Fibroblast of skin of left biceps (primary cell): ENCODE results near the gene SARS1.
"Not testable (repeated sequence)": the region's sequence is repeated elsewhere in the genome, so short reads cannot be mapped to it uniquely, and the experiment has no call there.

Experiments
- DNase-seq, 2 experiments: peaks; one replicate each; pipeline ENCODE4 v3.0.0-alpha.2; 2013; ENCODE audit warnings: low read depth in 2 of 2

The SARS1 gene

DNA sequence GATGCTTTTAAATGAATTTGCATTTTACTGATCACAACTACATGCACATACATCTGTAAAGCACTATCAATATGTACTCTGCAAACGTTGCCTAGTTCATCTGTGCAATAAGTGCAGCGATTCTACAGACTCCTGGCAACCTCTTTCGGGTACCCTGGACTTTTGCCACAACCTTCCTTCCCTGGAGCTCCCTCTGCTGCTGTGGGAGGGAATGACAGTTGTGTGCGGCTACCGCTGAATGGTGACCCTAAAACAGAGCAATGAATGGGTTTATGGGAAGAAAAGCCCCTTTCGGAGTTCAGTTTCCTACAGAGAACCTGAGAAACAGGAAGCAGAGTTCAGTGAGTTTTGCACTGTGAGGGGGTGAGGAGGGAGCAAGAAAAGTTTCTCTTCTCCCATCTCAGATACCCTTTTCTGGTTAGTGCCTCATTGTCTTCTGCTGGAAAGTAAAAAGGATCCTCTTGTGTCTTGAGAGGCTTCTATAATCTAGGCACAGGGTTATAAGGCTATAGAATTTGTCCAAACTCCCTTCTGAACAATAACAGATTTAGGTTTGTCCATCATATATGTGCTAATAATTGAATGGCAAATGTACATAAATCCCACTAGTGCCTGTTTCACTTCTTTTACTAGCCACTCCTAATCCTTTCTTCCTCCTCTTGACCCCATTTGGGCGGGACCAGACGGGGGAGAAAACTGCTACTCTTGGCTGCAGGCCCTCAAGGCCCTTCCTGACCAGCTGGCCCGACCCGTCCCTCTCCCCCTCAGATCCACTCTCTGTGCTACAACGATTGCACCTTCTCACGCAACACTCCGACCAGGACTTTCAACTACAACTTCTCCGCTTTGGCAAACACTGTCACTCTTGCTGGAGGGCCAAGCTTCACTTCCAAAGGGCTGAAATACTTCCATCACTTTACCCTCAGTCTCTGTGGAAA, 19.8 kb upstream of the SARS1 start:
- DNase-seq: no peak

DNA sequence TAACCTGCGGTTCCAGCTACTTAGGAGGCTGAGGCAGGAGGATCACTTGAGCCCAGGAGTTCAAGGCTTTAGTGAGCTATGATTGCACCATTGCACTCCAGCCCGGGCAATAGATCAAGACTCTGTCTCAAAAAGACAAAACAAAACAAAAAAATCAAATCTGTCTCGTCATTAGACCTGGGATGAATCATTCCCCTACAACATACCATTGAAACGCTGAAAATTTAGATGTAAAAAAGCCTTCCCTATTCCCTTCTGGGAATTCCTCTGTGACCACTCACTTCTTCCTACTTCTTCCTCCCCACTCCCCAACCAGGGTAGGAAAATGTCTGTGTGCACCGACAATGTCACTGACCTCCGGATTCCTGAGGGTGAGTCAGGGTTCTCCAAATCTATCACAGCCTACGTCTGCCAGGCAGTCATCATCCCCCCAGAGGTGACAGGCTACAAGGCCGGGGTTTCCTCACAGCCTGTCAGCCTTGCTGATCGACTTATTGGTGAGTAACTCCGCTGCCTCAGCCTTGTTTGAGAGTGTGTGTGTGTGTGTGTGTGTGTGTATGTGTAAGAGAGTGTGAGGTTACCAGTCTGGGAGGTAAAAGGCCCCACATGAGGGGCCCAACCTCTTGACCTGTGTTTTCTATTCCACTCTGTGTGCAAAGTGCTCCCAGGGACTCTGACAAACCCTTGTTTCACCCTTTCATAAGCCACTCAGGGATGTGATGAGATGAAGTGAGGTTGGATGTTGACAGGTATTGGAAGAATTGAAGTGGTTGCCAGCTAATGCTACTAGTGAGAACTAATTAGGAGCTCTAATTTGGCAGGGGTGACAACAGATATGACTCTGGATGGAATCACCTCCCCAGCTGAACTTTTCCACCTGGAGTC, 16.3 kb upstream of the SARS1 start:
- DNase-seq: peak; percentile 97 to 98

GRCh38 chr1:109198043-109198695, 15.5 kb upstream of the SARS1 start:
- peak in 1 of 2 experiments; percentile 45 for DNase-seq

DNA sequence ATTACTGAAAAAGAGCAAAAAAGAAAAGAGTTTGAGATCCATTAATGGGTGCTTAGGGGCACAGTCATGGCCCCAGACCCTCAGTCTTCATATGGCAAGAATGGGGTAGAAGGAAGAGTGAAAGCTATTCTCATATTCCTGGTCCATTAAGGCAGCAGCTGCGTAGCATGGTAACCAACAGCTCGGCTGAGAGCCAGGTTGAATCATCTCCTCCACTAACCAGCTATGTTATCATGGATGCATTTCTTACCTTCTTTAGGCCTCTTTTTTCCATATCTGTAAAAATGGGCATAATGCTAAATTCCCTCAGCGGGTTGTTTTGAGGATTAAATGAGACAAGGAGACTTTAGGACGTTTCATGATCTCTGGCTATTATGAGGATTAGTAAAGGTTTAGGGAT, 15.0 kb upstream of the SARS1 start:
- DNase-seq: no peak

DNA sequence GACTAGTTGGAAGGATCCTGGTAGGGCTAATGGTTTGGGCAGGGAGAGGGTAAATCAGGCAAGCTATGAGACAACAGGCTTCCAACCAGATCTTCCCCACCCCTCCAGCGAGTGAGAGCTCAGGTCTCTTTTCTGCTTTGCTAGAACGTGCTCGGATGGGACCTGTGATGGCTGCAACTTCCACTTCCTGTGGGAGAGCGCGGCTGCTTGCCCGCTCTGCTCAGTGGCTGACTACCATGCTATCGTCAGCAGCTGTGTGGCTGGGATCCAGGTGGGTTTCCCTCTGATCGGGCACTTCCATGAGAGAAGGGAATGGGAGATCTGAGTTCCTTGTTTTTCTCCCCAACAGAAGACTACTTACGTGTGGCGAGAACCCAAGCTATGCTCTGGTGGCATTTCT, 14.0 kb upstream of the SARS1 start:
- DNase-seq: no peak

DNA sequence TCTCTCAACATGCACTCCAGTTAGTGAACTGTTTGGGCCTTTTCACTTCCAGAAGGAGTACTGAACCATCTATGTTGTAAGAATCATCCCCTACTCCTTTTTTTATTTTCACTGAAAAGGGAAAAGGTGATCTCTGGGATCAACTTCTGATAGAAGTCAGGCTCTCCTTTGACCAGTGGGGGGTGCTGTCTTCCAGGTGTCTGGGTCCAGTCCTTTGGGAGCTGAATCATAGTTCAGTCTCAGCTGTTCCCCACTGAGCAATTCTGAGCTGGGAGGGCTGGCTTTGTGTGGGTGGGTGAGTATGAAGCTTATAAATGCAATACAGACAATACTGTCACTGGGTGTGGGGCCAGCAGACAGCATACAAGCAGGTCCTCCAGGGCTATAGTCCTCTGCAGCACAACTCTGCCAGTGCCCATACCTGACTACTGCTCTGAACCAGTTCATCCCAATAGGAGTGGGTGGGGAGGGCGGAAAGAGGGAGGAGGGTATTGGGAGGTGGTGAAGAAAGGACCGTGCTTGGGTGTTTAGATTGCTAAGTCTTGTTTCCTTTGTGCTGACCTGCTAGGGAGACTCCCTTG, 12.5 kb upstream of the SARS1 start:
- DNase-seq: peak; percentile 61 to 62

DNA sequence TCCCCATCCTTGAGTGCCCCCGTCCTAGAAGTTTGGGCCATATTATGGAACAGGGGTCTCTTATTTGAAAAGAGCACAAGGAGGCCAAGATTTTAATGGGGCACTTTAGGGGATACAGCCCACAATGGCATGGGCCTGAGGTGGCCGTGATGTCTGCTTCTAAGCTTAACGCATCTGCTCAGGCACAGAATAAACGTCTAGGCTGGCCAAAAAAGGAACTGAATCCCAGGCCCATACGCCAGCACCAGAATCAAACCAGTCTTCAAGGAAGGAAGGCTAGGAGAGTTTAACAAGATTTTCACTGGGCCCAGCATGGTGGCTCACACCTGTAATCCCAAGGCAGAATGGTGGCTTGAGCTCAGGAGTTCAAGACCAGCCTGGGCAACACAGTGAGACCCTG, 9.2 kb upstream of the SARS1 start:
- no peak for DNase-seq

DNA sequence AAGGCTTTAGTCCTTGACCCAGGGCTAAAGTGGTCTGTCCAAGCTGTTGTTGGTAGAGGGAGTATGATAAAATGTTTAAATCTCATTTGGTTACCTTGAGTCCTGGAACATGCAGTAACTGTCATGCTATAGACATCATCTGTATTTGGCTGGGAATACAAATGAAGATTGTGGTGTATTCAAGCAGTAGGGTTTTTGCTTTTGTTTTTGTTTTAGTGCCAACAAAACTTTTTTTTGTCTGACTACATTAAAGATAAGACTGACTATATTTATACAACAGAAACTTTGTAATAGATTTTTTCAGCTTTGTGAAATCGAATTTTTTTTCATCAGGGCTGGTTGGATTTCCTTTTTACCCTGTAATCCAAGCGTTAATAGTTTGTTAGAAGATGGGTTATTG, 7.4 kb upstream of the SARS1 start:
- no peak for DNase-seq

- no peak for DNase-seq
Observed at GRCh38 chr1:109207467-109208103, 6.1 kb upstream of the SARS1 start.

DNA sequence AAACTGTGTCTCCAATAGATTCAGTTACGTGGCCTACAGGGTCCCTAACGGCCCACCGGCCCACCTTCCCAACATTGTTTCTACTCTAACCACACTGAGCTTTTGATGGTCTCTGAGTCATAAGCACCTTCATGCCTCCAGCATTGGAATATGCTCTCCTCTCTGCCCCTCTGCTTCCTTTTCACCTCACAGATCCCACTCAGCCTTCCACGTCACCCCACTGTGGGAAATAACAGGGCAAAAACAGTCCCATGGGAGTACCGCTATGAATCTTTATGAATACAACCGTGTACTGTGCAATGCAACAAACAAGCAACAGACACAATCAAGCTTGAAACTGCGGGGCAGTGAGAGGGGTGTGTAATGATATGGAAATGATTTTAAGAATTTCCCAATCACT, 5.3 kb upstream of the SARS1 start:
- DNase-seq: no peak

GRCh38 chr1:109208836-109209463, 4.8 kb upstream of the SARS1 start:
- DNase-seq: no peak

- DNase-seq: no peak
Observed at GRCh38 chr1:109210058-109210457, 3.7 kb upstream of the SARS1 start.

DNA sequence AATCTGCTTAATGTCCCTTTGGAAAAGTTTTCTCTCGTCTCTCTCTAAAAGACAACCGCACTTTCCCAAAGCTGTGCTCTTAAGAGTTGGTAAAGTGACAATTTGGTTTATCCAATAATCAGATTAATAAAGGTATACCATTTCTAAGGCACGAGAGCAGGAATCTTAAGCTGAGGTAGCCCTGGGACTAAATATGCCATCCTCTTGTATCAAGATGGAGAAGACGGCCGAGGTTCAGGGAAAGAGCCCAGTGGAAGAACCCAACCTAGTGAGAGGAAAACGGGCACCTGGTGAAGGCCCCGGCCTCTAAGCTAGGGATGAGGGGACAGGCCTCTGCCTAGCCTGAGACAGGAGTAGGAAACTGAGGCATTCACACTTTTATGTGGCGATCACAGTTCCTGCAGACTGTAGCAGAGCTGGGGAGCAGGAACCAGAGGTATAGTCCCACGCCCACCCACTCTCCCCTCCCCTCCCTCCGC, 334 bp upstream of the SARS1 start:
- no peak for DNase-seq

DNA sequence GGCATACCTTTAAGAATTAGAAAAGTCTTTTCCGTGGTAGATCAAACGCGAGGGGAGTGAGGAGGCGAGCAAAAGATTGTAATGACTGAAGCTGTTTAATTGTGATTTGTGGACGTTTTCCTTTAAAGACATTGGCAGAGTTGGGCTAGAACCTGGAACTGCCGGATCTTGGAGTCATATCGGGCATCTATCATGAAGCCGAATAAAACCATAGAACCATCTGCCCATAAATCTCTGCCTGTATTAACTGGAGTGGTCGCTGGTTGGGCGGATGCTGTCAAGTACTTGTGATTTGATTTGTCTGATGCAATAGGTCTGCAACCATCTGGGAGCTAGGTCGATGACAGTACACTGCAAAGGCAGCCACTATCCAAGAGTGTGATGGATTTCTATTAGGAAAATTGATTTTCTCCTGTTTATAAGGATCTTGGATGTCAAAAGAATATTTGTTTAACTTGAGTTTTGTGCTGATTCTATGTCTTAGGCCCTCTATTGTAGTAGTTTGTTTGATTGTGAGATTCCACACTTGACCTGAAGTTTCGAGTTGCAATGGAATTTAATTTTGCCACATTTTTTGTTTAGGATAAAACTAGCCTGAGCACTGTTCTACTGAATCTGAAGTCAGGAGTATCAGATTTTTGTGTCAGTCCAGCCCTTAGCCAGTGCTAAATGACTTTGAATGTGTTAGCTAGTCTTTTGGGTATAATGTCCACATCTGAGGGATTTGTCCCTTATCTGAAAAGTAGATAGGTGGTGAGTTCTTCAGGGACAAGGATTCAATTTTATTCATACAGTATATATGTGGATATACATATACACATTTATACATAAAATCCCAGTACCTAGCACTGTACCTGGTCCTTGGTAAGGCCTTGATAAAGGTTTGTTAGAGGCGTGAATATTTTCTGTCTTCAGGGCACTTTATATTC, 1.2 kb downstream of the SARS1 start:
- peak; percentile 89 to 92 for DNase-seq

- no peak for DNase-seq
Observed at GRCh38 chr1:109216662-109217061, 2.9 kb downstream of the SARS1 start.

GRCh38 chr1:109218516-109218915, 4.8 kb downstream of the SARS1 start:
- no peak for DNase-seq

DNA sequence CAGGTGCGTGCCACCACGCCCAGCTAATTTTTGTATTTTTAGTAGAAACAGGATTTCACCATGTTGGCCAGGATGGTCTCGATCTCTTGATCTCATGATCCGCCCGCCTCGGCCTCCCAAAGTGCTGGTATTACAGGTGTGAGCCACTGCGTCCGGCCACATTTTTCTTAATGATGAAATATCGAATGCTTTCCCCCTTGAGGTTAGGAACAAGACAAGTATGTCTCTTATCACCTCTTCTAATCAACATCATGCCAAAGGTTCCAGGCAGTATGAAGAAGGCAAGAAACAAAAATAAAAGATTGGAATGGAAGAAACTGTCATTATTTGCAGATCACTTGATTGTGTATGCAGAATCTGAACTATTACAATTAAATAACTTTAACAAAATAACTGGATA, 7.5 kb downstream of the SARS1 start:
- not testable (repeated sequence) for DNase-seq

DNA sequence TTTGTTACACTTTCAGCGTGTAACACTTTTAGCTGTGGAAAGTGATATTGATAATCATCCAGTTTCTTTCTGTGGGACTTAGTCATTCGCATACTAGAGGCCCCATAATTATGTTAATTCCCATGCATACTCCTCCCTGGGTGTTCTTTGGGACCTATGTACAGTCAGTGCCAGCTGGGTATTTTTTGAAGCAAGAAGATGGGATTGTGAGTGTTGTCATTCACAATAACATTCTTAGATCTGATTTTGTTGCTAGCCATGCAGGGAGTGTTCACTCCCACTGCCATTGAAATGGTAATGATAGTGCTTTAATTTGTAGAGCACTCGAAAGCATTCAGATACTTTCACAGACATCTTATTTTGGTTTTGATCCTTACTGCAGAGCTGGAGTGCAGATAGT, 11.6 kb downstream of the SARS1 start:
- DNase-seq: no peak

- DNase-seq: no peak
Observed at GRCh38 chr1:109225711-109226445, 12.2 kb downstream of the SARS1 start.
